Measurements from ENCODE around the gene OR1A1. TPM values are rescaled to one million over a fixed set of nuclear protein-coding genes. Genes with fewer than 3 reads are reported as not detected.
"Not testable (repeated sequence)": the region's sequence is repeated elsewhere in the genome, so short reads cannot be mapped to it uniquely, and the experiment has no call there.

The OR1A1 gene
- total and polyA plus RNA-seq, 4 donors: not detected

DNA sequence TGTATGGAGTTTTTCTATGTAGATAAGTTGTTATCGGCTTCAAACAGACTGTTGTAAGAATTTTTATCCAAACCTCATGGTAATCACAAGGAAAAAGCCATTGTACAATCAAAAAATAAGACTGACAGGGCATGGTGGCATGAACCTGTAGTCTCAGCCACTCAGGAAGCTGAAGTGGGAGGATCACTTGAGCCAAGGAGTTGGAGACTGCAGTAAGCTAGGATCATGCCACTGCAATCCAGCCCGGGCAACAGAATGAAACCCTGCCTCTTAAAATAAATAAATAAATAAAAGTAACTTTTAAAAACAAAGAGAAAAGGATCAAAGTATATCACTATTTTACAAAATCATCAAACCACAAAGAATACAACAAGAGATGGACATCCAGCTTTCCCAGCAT lies 14.4 kb downstream of the OR1A1 start:
- TF ChIP-seq, protein P1, sequence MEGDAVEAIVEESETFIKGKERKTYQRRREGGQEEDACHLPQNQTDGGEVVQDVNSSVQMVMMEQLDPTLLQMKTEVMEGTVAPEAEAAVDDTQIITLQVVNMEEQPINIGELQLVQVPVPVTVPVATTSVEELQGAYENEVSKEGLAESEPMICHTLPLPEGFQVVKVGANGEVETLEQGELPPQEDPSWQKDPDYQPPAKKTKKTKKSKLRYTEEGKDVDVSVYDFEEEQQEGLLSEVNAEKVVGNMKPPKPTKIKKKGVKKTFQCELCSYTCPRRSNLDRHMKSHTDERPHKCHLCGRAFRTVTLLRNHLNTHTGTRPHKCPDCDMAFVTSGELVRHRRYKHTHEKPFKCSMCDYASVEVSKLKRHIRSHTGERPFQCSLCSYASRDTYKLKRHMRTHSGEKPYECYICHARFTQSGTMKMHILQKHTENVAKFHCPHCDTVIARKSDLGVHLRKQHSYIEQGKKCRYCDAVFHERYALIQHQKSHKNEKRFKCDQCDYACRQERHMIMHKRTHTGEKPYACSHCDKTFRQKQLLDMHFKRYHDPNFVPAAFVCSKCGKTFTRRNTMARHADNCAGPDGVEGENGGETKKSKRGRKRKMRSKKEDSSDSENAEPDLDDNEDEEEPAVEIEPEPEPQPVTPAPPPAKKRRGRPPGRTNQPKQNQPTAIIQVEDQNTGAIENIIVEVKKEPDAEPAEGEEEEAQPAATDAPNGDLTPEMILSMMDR (IDR thresholded peaks at IDR 0.05; ENCODE audit: control extremely low read depth, extremely low read depth): no peak
- no peak overlapping the region for H3K4me3 ChIP-seq
- ATAC-seq (ENCODE audit: insufficient read depth, low FRiP score): no peak
- no peaks in the 10 kb centered on the region for H3K36me3 ChIP-seq (ENCODE audit: control insufficient read depth in 4 of 4, insufficient read depth in 4 of 4, low read length in 4 of 4)
- 87 to 90% methylated on average over 2 of the region's 2 CpGs for WGBS, 2 donors
- H3K27me3 ChIP-seq (ENCODE audit: control insufficient read depth in 3 of 3, insufficient read depth in 3 of 3, low read length in 2 of 3): no peaks in the 10 kb centered on the region
- peaks cover 0 to 2% (median 0%) of the 10 kb centered on the region in 4 donors for H3K9me3 ChIP-seq (ENCODE audit: control insufficient read depth in 4 of 4, insufficient read depth in 3 of 4, low read length in 3 of 4)
- H3K4me1 ChIP-seq (ENCODE audit: control insufficient read depth in 5 of 5, insufficient read depth in 5 of 5, low read length in 5 of 5): no peaks in the 10 kb centered on the region
- no peak overlapping the region for H3K27ac ChIP-seq (ENCODE audit: low read depth in 1 of 2, low read length in 1 of 2)
- no peak overlapping the region for H3K9ac ChIP-seq (ENCODE audit: insufficient read depth in 1 of 2, low read length in 2 of 2)
- no peak for DNase-seq

DNA sequence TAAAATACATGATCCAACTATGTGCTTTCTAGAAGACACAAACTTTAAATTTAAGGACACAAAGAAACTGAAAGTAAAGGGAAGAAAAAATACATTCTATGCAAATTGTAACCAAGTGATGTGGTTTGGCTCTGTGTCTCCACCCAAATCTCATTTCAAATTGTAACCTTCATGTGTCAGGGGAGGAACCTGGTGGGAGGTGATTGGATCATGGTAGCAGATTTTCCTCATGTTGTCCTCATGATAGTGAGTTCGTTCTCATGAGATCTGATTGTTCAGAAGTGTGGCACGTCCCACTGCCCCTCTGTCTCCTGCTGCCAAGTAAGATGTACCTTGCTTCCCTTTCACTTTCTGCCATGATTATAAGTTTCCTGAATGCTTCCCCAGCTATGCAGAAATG lies 15.0 kb downstream of the OR1A1 start:
- Histone ChIP-seq H3K4me1 (ENCODE audit: control insufficient read depth in 5 of 5, insufficient read depth in 5 of 5, low read length in 5 of 5) (no peaks in the 10 kb centered on the region), H3K36me3 (ENCODE audit: control insufficient read depth in 4 of 4, insufficient read depth in 4 of 4, low read length in 4 of 4) (no peaks in the 10 kb centered on the region), H3K9ac (ENCODE audit: insufficient read depth in 1 of 2, low read length in 2 of 2) (no peak overlapping the region), H3K9me3 (ENCODE audit: control insufficient read depth in 4 of 4, insufficient read depth in 3 of 4, low read length in 3 of 4) (peaks cover 0 to 2% (median 0%) of the 10 kb centered on the region in 4 donors), H3K27me3 (ENCODE audit: control insufficient read depth in 3 of 3, insufficient read depth in 3 of 3, low read length in 2 of 3) (no peaks in the 10 kb centered on the region), H3K27ac (ENCODE audit: low read depth in 1 of 2, low read length in 1 of 2) (no peak overlapping the region), H3K4me3 (no peak overlapping the region)
- WGBS, 2 donors: 65 to 73% methylated on average over 2 of the region's 2 CpGs
- DNase-seq (no peak), ATAC-seq (ENCODE audit: insufficient read depth, low FRiP score) (no peak)
- TF ChIP-seq, protein P1 (IDR thresholded peaks at IDR 0.05; ENCODE audit: control extremely low read depth, extremely low read depth): no peak

DNA sequence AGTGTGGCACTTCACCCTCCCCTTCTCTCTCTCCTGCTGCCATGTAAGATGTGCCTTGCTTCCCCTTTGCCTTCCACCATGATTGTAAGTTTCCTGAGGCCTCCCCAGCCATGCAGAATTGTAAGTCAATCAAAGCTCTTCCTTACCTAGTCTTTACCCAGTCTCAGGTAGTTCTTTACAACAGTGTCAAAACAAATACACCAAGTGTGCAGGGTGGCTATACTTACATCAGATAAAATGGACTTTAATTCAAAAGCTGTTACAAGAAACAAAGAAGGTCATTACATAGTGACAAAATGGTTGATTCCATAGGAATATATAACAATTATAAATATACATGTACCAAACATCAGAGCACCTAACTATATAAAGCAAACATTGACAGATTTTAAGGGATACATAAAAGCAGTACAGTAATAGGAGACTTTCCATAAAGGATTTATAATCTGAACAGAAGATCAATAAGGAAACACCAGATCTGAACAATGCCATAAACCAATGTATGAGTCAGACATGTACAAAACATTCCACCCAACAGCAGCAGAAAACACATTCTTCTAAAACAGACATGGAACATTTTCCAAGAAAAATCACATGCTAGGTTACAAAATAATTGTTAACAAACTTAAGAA lies 17.4 kb downstream of the OR1A1 start:
- H3K9me3 ChIP-seq (ENCODE audit: control insufficient read depth in 4 of 4, insufficient read depth in 3 of 4, low read length in 3 of 4); H3K4me3 ChIP-seq; ATAC-seq (ENCODE audit: insufficient read depth, low FRiP score); DNase-seq; H3K9ac ChIP-seq (ENCODE audit: insufficient read depth in 1 of 2, low read length in 2 of 2); H3K4me1 ChIP-seq (ENCODE audit: control insufficient read depth in 5 of 5, insufficient read depth in 5 of 5, low read length in 5 of 5); H3K27ac ChIP-seq (ENCODE audit: low read depth in 1 of 2, low read length in 1 of 2); H3K27me3 ChIP-seq (ENCODE audit: control insufficient read depth in 3 of 3, insufficient read depth in 3 of 3, low read length in 2 of 3); H3K36me3 ChIP-seq (ENCODE audit: control insufficient read depth in 4 of 4, insufficient read depth in 4 of 4, low read length in 4 of 4): not testable (repeated sequence)

DNA sequence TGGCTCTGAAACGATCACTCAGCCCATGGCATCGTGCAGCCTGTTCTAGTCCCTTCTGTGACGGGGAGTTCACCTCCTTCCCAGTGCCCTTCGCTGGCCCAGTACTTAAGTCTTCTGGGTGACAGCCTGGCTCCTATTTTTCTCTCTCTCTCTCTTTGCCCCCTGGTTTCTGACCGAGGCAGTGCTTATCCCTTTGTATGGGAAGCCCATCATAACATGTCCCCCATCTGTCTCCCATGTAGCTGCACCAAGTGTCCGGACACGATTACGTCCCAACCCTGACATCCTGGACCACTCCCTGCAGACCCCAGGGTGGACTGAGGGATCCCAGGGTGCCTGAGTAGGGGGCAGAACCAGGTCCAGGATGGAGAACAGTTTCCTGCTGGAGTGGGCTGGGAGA lies 24.8 kb downstream of the OR1A1 start:
- not testable (repeated sequence) for ATAC-seq (ENCODE audit: insufficient read depth, low FRiP score); H3K9me3 ChIP-seq (ENCODE audit: control insufficient read depth in 4 of 4, insufficient read depth in 3 of 4, low read length in 3 of 4); H3K4me1 ChIP-seq (ENCODE audit: control insufficient read depth in 5 of 5, insufficient read depth in 5 of 5, low read length in 5 of 5); H3K4me3 ChIP-seq; H3K27me3 ChIP-seq (ENCODE audit: control insufficient read depth in 3 of 3, insufficient read depth in 3 of 3, low read length in 2 of 3); DNase-seq; H3K36me3 ChIP-seq (ENCODE audit: control insufficient read depth in 4 of 4, insufficient read depth in 4 of 4, low read length in 4 of 4); H3K27ac ChIP-seq (ENCODE audit: low read depth in 1 of 2, low read length in 1 of 2); H3K9ac ChIP-seq (ENCODE audit: insufficient read depth in 1 of 2, low read length in 2 of 2)
- WGBS, 2 donors: 89 to 90% methylated on average over 6 to 8 of the region's 8 CpGs

DNA sequence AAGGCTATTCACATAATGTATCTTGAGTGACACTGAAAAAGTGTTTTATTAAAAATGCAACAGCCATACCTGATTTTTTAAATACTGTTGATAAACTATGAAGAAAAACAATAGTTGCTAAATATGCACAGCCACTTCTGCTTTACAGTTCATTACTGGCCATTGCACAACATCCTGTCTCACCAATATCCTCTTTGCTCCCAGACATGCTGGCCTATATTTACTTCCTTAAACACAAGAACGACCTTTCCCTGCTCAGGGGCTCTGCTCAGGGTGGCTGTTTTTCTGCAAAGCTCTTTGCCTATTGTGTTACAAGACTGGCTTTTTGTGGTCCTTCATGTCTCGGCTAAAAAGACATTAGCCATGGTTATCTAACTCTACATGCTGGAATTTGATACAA lies 31.2 kb downstream of the OR1A1 start:
- not testable (repeated sequence) for H3K9me3 ChIP-seq (ENCODE audit: control insufficient read depth in 4 of 4, insufficient read depth in 3 of 4, low read length in 3 of 4); ATAC-seq (ENCODE audit: insufficient read depth, low FRiP score); H3K9ac ChIP-seq (ENCODE audit: insufficient read depth in 1 of 2, low read length in 2 of 2); H3K4me3 ChIP-seq; H3K4me1 ChIP-seq (ENCODE audit: control insufficient read depth in 5 of 5, insufficient read depth in 5 of 5, low read length in 5 of 5); H3K36me3 ChIP-seq (ENCODE audit: control insufficient read depth in 4 of 4, insufficient read depth in 4 of 4, low read length in 4 of 4); H3K27ac ChIP-seq (ENCODE audit: low read depth in 1 of 2, low read length in 1 of 2); H3K27me3 ChIP-seq (ENCODE audit: control insufficient read depth in 3 of 3, insufficient read depth in 3 of 3, low read length in 2 of 3)
- WGBS, 2 donors: 0 to 4% methylated on average over 1 of the region's 2 CpGs
- DNase-seq: peak; percentile 20 to 79 (median 27)

DNA sequence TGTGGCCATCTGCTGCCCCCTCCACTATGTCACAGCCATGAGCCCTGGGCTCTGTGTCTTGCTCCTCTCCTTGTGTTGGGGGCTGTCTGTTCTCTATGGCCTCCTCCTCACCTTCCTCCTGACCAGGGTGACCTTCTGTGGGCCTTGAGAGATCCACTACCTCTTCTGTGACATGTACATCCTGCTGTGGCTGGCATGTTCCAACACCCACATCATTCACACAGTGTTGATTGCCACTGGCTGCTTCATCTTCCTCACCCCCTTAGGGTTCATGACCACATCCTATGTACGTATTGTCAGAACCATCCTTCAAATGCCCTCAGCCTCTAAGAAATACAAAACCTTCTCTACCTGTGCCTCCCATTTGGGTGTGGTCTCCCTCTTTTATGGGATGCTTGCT lies 33.6 kb downstream of the OR1A1 start:
- 90% methylated on average over 1 of the region's 1 CpG; no CpG with 5 or more reads in 1 of the 2 donors for WGBS, 2 donors
- H3K4me3 ChIP-seq; H3K4me1 ChIP-seq (ENCODE audit: control insufficient read depth in 5 of 5, insufficient read depth in 5 of 5, low read length in 5 of 5); H3K27ac ChIP-seq (ENCODE audit: low read depth in 1 of 2, low read length in 1 of 2); ATAC-seq (ENCODE audit: insufficient read depth, low FRiP score); H3K9ac ChIP-seq (ENCODE audit: insufficient read depth in 1 of 2, low read length in 2 of 2); H3K36me3 ChIP-seq (ENCODE audit: control insufficient read depth in 4 of 4, insufficient read depth in 4 of 4, low read length in 4 of 4); DNase-seq; H3K9me3 ChIP-seq (ENCODE audit: control insufficient read depth in 4 of 4, insufficient read depth in 3 of 4, low read length in 3 of 4); H3K27me3 ChIP-seq (ENCODE audit: control insufficient read depth in 3 of 3, insufficient read depth in 3 of 3, low read length in 2 of 3): not testable (repeated sequence)

DNA sequence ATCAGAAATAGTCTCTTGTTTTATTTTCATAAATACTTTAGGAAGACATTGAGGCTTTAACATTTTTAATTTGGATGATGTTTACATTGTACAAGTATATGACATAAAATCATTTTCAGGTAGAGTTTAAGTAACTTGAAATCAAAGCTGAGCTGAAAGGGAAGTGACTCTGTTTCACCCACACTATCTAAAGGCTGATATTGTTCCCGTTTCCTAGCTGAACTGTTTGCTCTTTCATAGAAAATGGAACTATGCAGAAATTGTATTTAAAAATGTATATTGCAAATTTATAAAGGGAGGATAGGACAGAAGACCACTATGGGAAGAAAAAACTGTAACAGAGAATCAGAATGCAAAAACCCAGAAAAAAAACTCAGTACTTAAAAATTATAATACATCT lies 37.4 kb downstream of the OR1A1 start:
- ATAC-seq (ENCODE audit: insufficient read depth, low FRiP score); H3K9me3 ChIP-seq (ENCODE audit: control insufficient read depth in 4 of 4, insufficient read depth in 3 of 4, low read length in 3 of 4); H3K27ac ChIP-seq (ENCODE audit: low read depth in 1 of 2, low read length in 1 of 2); H3K36me3 ChIP-seq (ENCODE audit: control insufficient read depth in 4 of 4, insufficient read depth in 4 of 4, low read length in 4 of 4); H3K4me1 ChIP-seq (ENCODE audit: control insufficient read depth in 5 of 5, insufficient read depth in 5 of 5, low read length in 5 of 5); H3K9ac ChIP-seq (ENCODE audit: insufficient read depth in 1 of 2, low read length in 2 of 2); H3K4me3 ChIP-seq; H3K27me3 ChIP-seq (ENCODE audit: control insufficient read depth in 3 of 3, insufficient read depth in 3 of 3, low read length in 2 of 3); DNase-seq: not testable (repeated sequence)
- 11 to 28% methylated on average over 1 of the region's 1 CpG for WGBS, 2 donors
